ENCODE data around the gene SFRP2.

The SFRP2 gene

GRCh38 chr4:153809916-153810810, 21.3 kb upstream of the SFRP2 start:
- TF ChIP-seq CTCF (IDR thresholded peaks at IDR 0.05; ENCODE audit: low read depth, low read length): no peak

GRCh38 chr4:153809307-153809706, 20.4 kb upstream of the SFRP2 start:
- TF ChIP-seq CTCF (IDR thresholded peaks at IDR 0.05; ENCODE audit: low read depth, low read length): no peak
- no peak overlapping the region for H3K4me3 ChIP-seq (ENCODE audit: low read depth, low read length)

More at GRCh38 chr4:153809916-153810810, 21.3 kb upstream of the SFRP2 start:
- no peak overlapping the region for H3K4me3 ChIP-seq (ENCODE audit: low read depth, low read length)

- no peak overlapping the region for H3K4me3 ChIP-seq (ENCODE audit: low read depth, low read length)
Observed at GRCh38 chr4:153808175-153808574, 19.3 kb upstream of the SFRP2 start.

GRCh38 chr4:153806073-153806472, 17.2 kb upstream of the SFRP2 start:
- no peak overlapping the region for H3K4me3 ChIP-seq (ENCODE audit: low read depth, low read length)
- TF ChIP-seq CTCF (IDR thresholded peaks at IDR 0.05; ENCODE audit: low read depth, low read length): no peak

More at GRCh38 chr4:153808175-153808574, 19.3 kb upstream of the SFRP2 start:
- no peak for TF ChIP-seq CTCF (IDR thresholded peaks at IDR 0.05; ENCODE audit: low read depth, low read length)

GRCh38 chr4:153804722-153805121, 15.8 kb upstream of the SFRP2 start:
- no peak for TF ChIP-seq CTCF (IDR thresholded peaks at IDR 0.05; ENCODE audit: low read depth, low read length)

GRCh38 chr4:153799694-153800074, 10.8 kb upstream of the SFRP2 start:
- TF ChIP-seq CTCF (IDR thresholded peaks at IDR 0.05; ENCODE audit: low read depth, low read length): no peak

More at GRCh38 chr4:153804722-153805121, 15.8 kb upstream of the SFRP2 start:
- H3K4me3 ChIP-seq (ENCODE audit: low read depth, low read length): no peak overlapping the region

More at GRCh38 chr4:153799694-153800074, 10.8 kb upstream of the SFRP2 start:
- no peak overlapping the region for H3K4me3 ChIP-seq (ENCODE audit: low read depth, low read length)

All from WI38 (cell line).